Fibroblast of the aortic adventitia (primary cell): ENCODE results near the gene HNRNPA1. TPM values are rescaled to one million over a fixed set of nuclear protein-coding genes. Genes with fewer than 3 reads are reported as not detected.

Experiments used
- DNase-seq: peaks from one replicate; pipeline ENCODE4 v3.0.0-alpha.2; 2010; ENCODE audit warnings: low read depth
- H3K4me3 ChIP-seq: 2 replicates; pipeline ENCODE4 v1.5.1; 2011; ENCODE audit warnings: low read depth, mild to moderate bottlenecking, control low read depth, low read length, moderate library complexity
- CTCF ChIP-seq: IDR thresholded peaks from 2 replicates; pipeline ENCODE4 v1.5.1; 2011; ENCODE audit warnings: mild to moderate bottlenecking, low read length, control low read depth, inconsistent platforms; ENCODE audit not compliant: insufficient read depth
- total RNA-seq: library from RNA; depleted of rRNA; stranded (reverse); fragments of >200 nt; gene quantifications from 2 replicates; pipeline ENCODE4 v1.2.3, GENCODE V29; 2012; ENCODE audit warnings: low replicate concordance

Gene HNRNPA1
- total RNA-seq, 1 donor, result 435 TPM

- peak overlapping the region; percentile 57 for H3K4me3 ChIP-seq
- peak; percentile 88 for DNase-seq
- TF ChIP-seq CTCF, result no peak
Measured at GRCh38 chr12:54259194-54260011, 21.1 kb upstream of the HNRNPA1 start.

- DNase-seq, result peak; percentile 42
- TF ChIP-seq CTCF, result no peak
- no peak overlapping the region for H3K4me3 ChIP-seq
Measured at GRCh38 chr12:54261815-54262402, 18.6 kb upstream of the HNRNPA1 start.

- no peak overlapping the region for H3K4me3 ChIP-seq
- peak; percentile 79 for DNase-seq
- no peak for TF ChIP-seq CTCF
Measured at GRCh38 chr12:54262403-54262925, 18.1 kb upstream of the HNRNPA1 start.

GRCh38 chr12:54265364-54265812, 15.1 kb upstream of the HNRNPA1 start:
- no peak for DNase-seq
- no peak overlapping the region for H3K4me3 ChIP-seq
- no peak for TF ChIP-seq CTCF

GRCh38 chr12:54266852-54267251, 13.7 kb upstream of the HNRNPA1 start:
- DNase-seq, result peak; percentile 23
- no peak overlapping the region for H3K4me3 ChIP-seq
- TF ChIP-seq CTCF, result no peak

GRCh38 chr12:54270345-54270744, 10.2 kb upstream of the HNRNPA1 start:
- TF ChIP-seq CTCF, result no peak

More at GRCh38 chr12:54270345-54270744, 10.2 kb upstream of the HNRNPA1 start:
- no peak for DNase-seq
- H3K4me3 ChIP-seq, result no peak overlapping the region
